GM04504 (cell line): Measurements from ENCODE around the gene TICRR.
"Not testable (repeated sequence)": the region's sequence is repeated elsewhere in the genome, so short reads cannot be mapped to it uniquely, and the experiment has no call there.

Experiments used
- DNase-seq: peaks from one replicate; pipeline ENCODE4 v3.0.0-alpha.2; 2012; ENCODE audit warnings: low read depth

TICRR gene

DNA sequence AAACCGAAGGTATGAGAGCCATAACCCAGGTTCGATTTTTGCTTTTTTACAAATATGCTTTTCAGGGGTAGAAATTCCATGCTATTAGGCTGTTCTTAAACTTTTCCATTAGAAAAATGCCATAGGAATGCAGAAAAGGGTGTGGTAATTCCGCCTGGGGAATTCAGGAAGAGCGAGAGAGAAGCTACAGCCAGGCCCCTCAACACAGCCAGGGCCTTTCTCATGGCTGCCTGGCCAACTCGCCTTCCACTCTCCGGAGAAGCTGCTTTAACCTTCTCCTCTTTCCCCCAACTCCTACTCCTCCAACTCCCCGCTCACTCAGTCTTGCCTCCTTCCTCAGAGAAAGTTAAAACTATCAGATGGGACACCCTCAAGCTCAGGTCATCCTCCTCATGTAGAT lies 9.1 kb upstream of the TICRR start:
- DNase-seq: no peak

DNA sequence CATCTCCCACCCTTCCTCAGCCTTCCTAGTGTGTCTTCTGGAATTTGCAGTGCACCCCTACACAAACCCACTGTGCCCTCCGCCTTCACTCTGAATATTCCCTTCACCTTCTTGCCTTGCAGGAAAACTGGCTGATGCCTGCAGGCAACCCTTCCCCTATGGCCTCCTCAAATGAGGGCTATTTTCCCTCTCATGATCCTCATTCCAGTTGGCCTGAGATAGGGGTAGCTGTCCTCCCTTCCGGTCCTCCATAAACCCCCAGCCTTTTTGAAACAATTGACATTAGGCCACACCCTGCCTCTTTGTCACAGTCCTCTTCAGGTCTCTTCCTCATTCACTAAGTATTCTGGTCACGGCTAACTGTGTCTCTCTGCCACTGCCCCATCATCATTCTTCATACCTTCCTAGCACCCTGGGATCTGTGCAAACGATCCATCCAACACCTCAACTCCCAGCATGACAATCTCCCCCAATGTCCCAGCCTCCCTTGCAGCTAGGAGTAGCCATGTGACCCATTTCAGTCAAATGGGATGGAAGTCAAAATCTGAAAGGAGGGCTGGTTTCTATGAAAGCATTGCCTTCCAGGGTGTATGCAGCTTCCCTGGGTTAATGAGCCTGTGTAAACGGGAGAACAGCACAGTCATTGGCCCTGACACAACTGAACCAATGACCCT lies 8.5 kb upstream of the TICRR start:
- no peak for DNase-seq

DNA sequence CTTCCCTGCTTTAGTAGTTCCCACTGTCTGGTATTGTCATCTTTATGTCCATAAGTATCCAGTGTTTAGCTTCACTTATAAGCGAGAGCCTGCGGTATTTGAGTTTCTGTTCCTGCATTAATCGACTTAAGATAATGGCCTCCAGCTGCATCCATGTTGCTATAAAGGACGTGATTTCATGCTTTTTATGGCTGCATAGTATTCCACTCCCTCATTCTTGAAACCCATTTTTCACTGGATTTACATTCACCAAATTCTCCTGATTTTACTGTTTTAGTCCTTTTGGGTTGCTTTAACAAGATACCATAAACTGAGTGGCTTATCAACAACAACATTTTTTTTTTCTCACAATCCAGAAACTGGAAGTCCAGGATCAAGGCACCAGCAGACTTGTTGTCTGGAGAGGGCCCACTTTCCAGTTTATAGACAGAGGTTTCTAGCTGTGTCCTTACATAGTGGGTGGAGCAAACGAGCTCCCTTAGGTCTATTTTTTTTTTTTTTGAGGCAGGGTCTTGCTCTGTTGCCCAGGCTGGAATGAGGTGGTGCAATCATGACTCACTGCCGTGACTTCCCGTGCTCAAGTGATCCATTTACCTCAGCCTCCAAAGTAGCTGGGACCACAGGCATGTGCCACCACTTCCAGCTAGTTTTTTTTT lies 6.1 kb upstream of the TICRR start:
- DNase-seq: no peak

DNA sequence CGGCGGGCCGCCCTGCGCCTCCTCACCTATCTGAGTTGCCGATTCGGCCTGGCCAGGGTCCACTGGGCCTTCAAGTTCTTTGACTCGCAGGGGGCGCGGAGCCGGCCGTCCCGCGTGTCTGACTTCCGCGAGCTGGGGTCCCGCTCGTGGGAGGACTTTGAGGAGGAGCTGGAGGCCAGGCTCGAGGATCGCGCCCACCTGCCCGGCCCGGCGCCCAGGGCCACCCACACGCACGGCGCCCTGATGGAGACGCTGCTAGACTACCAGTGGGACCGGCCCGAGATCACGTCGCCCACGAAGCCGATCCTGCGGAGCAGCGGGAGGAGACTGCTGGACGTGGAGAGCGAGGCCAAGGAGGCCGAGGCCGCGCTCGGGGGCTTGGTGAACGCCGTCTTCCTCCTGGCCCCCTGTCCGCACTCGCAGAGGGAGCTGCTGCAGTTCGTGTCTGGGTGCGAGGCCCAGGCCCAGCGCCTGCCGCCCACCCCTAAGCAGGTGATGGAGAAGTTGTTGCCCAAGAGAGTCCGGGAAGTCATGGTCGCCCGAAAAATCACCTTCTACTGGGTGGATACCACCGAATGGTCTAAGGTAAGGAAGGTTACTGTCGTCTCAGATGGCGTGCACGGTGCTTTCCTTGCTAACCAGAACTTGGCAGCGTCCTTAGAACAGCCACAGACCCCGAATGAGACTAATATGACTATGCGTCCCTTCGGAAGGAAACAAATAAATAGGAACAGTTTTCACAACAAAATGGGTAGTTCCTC lies 567 bp downstream of the TICRR start:
- DNase-seq: no peak

DNA sequence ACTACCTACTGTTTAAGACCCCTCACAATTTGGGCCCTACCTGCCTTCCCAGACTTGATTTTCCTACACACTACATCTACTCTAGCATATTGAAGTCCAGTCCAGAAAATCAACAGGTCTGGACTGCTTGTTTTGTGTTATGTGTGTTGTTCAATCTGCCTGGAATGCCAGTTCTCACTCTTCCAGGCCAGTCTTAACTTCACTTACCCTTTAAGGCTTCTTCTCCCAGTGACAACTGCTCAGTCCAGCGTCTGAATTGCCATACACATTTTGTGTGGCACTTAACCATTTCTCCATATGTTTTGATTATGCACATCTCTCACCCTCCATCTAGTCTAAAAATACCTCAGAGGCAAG lies 1.1 kb downstream of the TICRR start:
- DNase-seq: no peak

DNA sequence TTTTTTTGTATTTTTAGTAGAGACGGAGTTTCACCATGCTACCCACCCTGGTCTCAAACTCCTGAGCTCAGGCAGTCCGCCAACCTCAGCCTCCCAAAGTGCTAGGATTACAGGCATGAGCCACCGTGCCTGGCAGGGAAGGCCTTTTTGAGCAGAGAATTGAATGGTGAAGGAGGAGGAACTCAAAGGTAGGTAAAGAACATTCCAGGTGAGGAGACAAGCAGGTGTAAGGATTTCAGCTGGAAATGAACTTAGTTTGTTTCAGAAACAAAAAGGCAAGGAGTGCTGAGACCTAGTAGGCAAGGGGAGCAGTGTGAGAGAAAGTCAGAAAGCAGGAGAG lies 2.5 kb downstream of the TICRR start:
- DNase-seq: no peak

DNA sequence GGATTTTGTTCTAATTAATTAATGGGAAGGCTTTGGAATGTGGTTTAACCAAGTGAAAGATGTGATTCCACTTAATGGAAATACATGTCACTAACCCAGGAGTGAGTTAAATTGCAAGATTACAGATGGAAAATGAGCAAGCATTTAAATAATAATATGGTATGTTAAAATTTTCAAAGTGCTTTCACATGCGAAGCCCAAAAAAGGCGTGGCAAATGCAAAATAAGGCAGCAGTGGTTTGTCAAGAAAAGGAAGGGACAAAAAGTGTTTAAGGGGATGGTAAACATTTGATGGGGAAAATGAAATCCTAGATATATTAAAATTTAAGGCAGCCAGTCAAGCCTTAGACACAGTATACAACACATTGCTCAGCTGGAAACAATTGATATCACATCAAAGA lies 2.9 kb downstream of the TICRR start:
- no peak for DNase-seq

DNA sequence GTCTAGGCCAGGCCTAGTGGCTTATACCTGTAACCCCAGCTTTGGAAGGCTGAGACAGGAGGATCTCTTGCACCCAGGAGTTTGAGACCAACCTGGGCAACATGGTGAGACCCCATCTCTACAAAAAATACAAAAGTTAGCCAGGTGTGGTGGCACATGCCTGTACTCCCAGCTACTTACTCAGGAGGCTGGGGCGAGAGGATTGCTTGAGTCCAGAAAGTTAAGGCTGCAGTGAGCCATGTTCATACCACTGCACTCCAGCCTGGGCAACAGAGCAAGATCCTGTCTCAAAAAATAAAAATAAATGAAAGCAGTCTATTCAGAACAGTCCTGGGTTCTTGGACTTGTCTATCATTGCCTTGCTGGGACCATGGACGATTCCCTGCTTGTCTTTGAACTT lies 5.5 kb downstream of the TICRR start:
- DNase-seq: not testable (repeated sequence)

DNA sequence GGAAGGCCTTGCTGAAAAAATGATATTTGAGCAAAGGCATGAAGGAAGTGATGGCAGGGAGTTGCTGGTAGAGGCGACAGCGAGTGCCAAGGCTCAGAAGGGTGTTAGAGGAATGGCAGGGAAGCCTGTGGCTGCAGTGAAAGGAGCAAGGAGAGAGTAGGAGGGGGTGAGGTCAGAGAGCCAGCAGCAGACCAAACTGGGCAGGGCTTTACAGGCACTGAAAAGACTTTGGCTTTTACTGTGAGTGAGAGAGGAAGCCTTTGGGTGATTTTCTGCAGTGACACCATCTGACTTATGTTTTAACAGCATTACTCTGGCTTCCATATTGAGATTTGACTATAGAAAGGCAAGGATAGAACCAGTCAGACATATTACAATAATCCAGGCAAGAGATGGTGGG lies 11.4 kb downstream of the TICRR start:
- no peak for DNase-seq

DNA sequence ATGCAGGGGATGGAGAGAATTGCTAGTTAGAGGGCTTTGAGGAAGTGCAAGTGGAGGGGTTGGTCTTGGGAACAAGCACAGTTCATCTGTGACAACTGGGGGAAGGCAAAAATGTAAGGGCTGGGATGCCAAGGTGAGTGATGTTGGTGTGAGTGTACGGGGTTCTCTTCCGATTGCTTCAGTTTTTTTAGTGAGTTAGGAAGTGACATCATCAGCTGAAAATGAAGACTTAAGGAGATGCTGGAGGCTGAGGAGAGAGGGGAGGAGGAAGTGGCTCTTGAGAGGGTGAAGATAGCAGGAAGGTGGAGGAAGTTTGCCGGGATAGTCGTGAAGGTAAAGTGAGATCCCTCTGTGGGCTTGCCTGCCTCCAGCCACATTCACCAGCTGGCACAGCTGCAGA lies 12.7 kb downstream of the TICRR start:
- DNase-seq: no peak

DNA sequence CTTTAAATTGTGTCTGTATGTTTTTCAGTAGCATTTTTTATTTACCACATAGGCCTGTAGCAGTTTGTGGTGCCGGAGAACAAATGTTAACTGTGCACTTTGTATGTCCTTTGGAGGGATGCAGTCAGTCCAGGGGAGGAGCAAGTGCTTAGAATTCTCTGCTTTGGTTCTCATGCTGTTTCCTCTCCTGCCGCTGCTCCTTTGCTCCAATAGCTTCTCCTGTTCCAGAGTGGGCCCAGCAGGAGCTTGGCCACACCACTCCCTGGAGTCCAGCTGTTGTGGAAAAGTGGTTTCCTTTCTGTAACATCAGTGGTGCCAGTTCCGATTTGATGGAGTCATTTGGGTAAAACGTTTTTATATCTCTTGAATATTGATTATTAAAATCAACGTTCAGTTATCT lies 16.6 kb downstream of the TICRR start:
- no peak for DNase-seq

DNA sequence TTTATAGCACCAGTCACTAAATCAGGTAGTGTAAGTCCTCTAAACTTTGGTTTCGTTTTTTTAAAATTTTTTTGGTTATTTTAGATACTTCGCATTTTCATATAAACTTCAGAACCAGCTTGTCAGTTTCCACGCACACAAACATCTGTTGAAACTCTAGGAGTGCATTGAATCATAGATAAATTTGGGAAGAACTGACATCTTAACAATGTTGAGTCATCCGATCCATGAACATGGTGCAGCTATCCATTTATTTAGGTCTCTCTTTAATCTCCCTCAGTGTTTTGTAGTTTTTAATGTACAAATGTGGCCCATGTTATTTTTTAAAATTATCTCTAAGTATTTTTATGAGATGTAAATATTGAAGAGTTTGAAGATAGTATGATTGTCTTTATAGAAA lies 17.7 kb downstream of the TICRR start:
- peak; percentile 25 for DNase-seq

DNA sequence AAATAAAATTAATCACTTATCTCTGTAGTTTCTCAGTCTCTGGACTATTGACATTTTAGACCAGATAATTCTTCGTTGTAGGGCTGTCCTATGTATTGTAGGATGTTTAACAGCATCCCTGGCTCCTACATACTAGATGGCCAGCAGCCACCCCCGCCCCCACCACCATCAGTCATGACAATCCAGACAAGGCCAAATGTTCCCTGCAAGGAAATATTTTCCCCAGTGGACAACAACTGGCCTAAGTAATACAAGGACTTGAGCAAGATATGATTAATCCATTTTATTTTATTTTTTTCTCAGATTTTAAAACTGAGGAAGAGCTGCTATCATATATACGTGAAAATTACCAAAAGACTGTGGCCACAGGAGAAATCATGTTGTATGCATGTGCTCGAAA lies 23.8 kb downstream of the TICRR start:
- DNase-seq: no peak

DNA sequence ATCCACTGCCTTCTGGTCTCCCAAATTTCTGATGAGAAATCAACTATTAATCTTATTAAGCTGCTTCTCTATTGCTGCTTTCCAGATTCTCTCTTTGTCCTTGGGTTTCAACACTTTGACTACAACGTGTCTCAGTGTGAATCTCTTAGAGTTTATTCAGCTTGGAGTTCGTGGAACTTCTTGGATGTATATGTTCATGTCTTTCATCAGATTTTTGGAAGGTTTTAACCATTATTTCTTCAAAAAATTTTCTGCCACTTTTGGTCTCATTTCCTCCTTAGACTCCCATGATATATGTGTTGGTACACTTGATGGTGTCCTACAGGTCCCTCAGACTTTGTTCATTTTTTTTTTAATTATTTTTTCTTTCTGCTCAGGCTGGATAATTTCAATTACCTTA lies 36.0 kb downstream of the TICRR start:
- no peak for DNase-seq

DNA sequence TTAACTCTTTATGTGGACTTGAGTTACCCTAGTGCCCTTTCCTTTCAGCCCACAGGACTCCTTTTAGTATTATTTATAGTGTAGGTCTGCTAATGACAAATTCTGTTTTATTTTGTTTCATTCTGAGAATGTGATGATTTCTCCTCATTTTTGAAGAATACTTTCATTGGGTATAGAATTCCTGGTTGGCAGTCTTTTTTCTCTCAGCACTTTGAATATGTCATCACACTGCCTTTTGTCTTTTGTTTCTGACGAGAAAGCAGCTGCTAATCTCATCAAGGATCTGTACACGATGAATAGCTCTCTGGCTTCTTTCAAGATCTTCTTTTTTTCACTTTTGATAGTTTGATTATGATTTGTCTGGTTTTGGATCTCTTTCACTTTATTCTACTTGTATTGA lies 37.8 kb downstream of the TICRR start:
- DNase-seq: no peak

DNA sequence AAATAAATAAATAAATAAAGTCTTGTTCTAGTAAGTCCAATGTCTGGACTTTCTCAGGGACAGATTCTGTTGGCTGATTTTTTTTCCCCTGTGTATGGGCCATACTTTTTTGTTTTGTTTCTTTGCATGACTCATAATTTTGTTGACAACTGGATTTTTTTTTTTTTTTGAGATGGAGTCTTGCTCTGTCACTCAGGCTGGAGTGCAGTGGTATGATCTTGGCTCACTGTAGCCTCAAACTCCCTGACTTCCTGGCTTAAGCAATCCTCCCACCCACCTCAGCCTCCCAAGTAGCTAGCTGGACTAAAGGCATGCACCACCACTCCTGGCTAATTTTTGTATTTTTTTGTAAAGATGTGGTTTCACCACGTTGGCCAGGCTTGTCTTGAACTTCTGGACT lies 38.9 kb downstream of the TICRR start:
- DNase-seq: no peak

DNA sequence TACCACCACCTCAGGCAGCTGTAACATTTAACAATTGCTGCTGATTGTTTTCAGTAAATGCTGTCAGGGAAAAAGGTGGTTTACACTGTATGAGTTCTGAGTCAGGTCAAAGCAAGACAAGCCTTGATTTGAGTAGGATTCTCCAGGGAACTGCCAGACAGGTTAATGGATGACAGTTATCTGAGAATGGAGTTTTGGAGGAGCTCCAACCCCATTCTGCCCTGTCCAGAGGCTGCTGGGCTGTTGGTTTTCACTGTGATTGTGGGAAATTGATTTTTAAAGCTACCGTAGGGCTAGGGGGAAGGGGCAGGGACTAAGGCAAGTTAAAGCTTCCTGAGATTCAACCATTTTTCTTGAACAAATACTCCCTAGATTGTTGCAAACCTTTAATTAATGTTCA lies 39.9 kb downstream of the TICRR start:
- DNase-seq: no peak

DNA sequence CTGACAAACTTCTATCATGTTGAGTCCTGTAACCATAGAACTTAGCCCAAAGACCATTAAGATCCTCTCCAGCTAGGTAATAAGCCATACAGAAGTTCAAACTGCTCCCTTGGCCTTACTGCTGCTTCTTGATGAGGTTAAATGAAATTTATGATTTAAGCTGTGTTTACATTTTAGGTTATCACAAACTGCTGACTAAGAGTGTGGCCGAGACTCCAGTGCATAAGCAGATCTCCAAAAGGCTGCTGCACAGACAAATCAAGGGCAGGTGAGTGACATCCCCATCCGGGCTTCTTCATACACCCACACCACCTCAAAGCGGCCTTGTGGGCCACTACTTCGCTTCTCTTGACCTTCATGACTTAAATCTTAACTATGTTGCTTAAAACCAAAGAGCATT lies 41.0 kb downstream of the TICRR start:
- DNase-seq: no peak

DNA sequence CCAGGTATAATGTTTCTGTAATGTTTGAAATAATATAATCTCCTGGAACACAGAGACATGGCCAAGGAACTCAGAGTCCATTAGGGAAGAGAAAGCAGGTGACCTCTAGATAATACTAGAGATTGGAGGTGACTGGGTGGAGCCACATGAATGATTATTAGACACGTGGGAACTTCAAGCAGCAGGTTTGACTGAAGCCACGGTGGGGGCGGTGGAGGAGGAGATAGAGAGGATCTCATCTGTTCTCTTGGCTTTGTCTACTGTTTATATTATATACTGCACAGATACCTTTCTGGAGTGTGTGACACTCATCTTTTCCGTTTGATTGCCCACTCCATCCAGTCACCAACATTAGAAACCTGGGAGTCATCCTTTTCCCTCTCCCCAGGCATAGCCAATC lies 46.3 kb downstream of the TICRR start:
- no peak for DNase-seq

DNA sequence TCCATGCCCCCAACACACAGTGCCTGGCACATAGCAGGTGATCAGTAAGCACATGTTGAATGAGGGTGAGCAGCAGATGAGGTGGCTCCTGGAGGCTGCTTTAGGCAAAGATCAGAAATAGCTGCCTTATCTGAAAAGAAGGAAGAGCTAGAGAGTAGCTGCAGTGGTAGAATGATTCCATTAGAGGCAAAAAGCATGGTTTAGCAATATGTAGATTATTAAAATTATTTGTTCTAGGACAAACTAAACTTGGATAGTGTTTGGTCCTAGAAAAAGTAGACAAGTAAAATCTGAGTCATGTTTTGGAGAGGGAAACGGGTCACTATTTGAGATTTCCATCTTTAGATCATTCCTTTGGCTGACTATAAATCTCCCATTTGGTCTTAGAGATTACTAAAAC lies 47.9 kb downstream of the TICRR start:
- DNase-seq: no peak

DNA sequence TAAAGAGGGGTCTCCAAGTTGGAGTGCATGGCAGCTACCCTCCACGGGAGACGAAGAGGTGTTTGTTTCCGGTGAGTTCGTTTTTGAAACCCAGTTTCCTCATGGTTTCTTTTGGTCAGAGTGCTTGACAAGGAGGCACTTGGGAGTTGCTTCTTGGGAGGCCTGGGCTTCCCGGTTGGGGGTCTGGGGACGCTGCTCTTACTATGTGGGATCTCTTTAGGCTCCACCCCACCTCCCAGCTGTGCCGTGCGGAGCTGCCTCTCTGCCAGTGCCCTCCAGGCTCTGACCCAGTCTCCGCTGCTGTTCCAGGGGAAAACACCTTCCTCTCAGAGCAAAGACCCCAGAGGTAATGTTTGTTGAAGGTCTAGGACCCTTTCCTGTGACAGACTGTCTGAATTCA lies 50.4 kb downstream of the TICRR start:
- no peak for DNase-seq

DNA sequence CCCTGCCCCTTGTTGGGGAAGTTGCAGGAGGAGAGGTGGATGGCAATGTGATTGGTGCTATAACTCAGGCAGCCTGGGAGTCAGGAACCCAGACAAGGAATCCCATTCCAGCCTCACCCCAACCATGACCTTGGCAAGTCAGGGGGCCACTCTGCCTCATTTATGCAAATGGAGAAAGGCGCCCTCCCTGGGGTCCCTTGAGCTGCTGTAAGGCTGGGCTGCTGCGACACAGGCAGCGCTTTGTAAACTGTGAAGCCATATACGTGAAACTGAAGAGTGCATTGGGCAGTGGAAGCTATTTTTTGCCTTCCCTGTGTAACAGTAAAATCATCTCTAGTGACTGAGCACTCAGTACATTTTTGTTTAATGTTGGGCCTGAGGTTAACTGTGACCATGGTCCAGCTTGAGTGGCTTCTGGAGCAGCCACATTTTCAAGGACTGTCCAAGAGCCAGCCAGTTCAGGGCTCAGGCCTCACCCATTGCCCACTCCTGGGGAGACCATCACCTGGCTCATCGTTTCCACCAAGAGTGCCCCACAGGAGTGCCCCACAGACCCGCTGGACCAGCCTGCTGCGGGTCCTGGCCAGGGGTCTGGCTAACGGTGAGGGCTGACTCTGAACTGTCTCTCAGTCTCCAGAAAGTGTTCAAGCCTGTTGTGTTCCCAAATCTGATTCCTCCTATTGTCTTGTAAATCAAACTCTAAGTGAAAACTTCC lies 52.1 kb downstream of the TICRR start:
- DNase-seq: no peak

DNA sequence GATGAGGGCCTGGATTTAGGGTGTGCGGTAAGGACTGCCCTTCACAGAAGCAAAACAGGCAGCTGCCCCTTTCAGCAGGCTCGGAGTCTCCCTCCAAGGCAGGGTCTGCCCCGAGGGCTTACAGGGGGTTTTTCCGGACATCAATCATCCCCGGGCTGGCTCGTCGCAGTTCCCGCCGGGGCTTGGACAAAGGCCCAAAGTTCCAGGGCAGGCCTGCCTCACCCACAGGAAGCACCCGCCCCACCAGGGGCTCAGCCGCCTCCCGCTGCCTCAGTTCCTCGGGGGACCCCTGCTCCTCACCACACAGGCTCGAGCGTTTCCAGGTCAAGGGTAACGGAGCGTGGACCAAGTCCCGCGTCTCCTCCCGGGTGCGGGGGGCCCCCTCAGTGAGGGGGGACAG lies 53.0 kb downstream of the TICRR start:
- no peak for DNase-seq
